HFFc6 (cell line): ENCODE data around the gene MIB1. TPM values are rescaled to one million over a fixed set of nuclear protein-coding genes. Genes with fewer than 3 reads are reported as not detected.
"Not testable (repeated sequence)": the region's sequence is repeated elsewhere in the genome, so short reads cannot be mapped to it uniquely, and the experiment has no call there.

Experiments
- DNase-seq: peaks from one replicate; pipeline ENCODE4 v3.0.0-alpha.2; 2018
- H3K27ac Mint-ChIP-seq: 2 replicates; pipeline ENCODE4 v1.8.0; 2020; ENCODE audit warnings: mild to moderate bottlenecking, mixed read lengths
- H3K27me3 Mint-ChIP-seq: 2 replicates; pipeline ENCODE4 v1.8.0; 2021; ENCODE audit warnings: mild to moderate bottlenecking, moderate library complexity, mixed read lengths; ENCODE audit not compliant: insufficient read depth
- H3K36me3 Mint-ChIP-seq: 2 replicates; pipeline ENCODE4 v1.8.0; 2021; ENCODE audit warnings: low read depth, mixed read lengths
- H3K4me1 Mint-ChIP-seq: 2 replicates; pipeline ENCODE4 v1.8.0; 2020; ENCODE audit warnings: low read depth, mixed read lengths
- H3K4me3 Mint-ChIP-seq: 2 replicates; pipeline ENCODE4 v1.8.0; 2020; ENCODE audit warnings: mild to moderate bottlenecking, moderate library complexity, mixed read lengths
- H3K9me3 Mint-ChIP-seq: 2 replicates; pipeline ENCODE4 v1.8.0; 2020; ENCODE audit warnings: mild to moderate bottlenecking, mixed read lengths
- total RNA-seq, 6 experiments: library from RNA; stranded (reverse); fragmentation: NEBNext Ultra II Directional; extraction: Animal tissue kit (Norgen Biotek cat#: 25700); gene quantifications; 2 replicates in 1 of 6; 3 replicates in 5 of 6; pipeline ENCODE4 v1.2.3, GENCODE V29; 2021
- TF ChIP-seq, protein P1 (sequence below): fragments of 200-600 bp; sonication (generic); IDR thresholded peaks from 2 replicates; pipeline ENCODE4 v1.5.0; 2021; ENCODE audit warnings: antibody characterized with exemption, mild to moderate bottlenecking

MIB1 gene
- total RNA-seq, 6 experiments from 2014 or later, result 29.5 to 31.5 (median 30.5) TPM

- Mint-ChIP-seq H3K4me3 (no peak overlapping the region), H3K27ac (no peak overlapping the region), H3K27me3 (no peaks in the 10 kb centered on the region), H3K4me1 (no peaks in the 10 kb centered on the region; the same call in 1 of the 2 replicates), H3K36me3 (peaks cover 16% of the 10 kb centered on the region), H3K9me3 (no peaks in the 10 kb centered on the region)
- TF ChIP-seq, protein P1, sequence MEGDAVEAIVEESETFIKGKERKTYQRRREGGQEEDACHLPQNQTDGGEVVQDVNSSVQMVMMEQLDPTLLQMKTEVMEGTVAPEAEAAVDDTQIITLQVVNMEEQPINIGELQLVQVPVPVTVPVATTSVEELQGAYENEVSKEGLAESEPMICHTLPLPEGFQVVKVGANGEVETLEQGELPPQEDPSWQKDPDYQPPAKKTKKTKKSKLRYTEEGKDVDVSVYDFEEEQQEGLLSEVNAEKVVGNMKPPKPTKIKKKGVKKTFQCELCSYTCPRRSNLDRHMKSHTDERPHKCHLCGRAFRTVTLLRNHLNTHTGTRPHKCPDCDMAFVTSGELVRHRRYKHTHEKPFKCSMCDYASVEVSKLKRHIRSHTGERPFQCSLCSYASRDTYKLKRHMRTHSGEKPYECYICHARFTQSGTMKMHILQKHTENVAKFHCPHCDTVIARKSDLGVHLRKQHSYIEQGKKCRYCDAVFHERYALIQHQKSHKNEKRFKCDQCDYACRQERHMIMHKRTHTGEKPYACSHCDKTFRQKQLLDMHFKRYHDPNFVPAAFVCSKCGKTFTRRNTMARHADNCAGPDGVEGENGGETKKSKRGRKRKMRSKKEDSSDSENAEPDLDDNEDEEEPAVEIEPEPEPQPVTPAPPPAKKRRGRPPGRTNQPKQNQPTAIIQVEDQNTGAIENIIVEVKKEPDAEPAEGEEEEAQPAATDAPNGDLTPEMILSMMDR, result no peak
- no peak for DNase-seq
Observed at GRCh38 chr18:21777814-21778213, 37.2 kb downstream of the MIB1 start.

GRCh38 chr18:21786526-21786925 lies 45.9 kb downstream of the MIB1 start:
- H3K4me3 Mint-ChIP-seq, result no peak overlapping the region
- H3K27me3 Mint-ChIP-seq, result no peaks in the 10 kb centered on the region
- DNase-seq, result no peak
- H3K27ac Mint-ChIP-seq, result no peak overlapping the region
- peaks cover 35% of the 10 kb centered on the region for H3K36me3 Mint-ChIP-seq
- TF ChIP-seq, protein P1, result no peak
- no peaks in the 10 kb centered on the region; the same call in 1 of the 2 replicates for H3K4me1 Mint-ChIP-seq
- H3K9me3 Mint-ChIP-seq, result peaks cover 5% of the 10 kb centered on the region

- H3K27me3 Mint-ChIP-seq, H3K36me3 Mint-ChIP-seq, DNase-seq, H3K27ac Mint-ChIP-seq, H3K9me3 Mint-ChIP-seq, H3K4me1 Mint-ChIP-seq, H3K4me3 Mint-ChIP-seq: not testable (repeated sequence)
Observed at GRCh38 chr18:21796089-21796488, 55.5 kb downstream of the MIB1 start.

GRCh38 chr18:21798126-21798525 lies 57.5 kb downstream of the MIB1 start:
- H3K27ac Mint-ChIP-seq, result no peak overlapping the region
- no peaks in the 10 kb centered on the region; the same call in 1 of the 2 replicates for H3K27me3 Mint-ChIP-seq
- DNase-seq, result no peak
- H3K4me1 Mint-ChIP-seq, result peaks cover 24% of the 10 kb centered on the region
- H3K36me3 Mint-ChIP-seq, result peaks cover 15% of the 10 kb centered on the region
- TF ChIP-seq, protein P1, result no peak
- H3K9me3 Mint-ChIP-seq, result no peaks in the 10 kb centered on the region
- no peak overlapping the region for H3K4me3 Mint-ChIP-seq

DNA sequence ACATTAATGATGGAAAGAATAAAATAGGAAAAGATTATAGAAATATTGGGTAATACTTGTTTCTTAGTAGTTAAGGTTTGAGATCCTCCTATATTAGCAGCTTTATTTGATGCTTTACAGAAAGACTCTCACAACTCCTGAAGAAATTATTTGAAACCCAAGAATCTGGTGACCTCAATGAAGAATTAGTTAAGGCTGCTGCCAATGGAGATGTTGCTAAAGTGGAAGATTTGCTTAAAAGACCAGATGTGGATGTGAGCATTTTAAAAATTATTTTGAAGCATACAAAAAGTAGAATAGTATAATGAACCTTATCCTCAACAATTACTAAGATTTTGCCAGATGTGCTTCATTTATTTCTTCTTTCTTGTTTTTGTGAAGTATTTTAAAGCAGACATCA lies 59.1 kb downstream of the MIB1 start:
- H3K4me3 Mint-ChIP-seq, result no peak overlapping the region
- H3K36me3 Mint-ChIP-seq, result peaks cover 23% of the 10 kb centered on the region
- H3K4me1 Mint-ChIP-seq, result peaks cover 24% of the 10 kb centered on the region
- no peaks in the 10 kb centered on the region for H3K27me3 Mint-ChIP-seq
- H3K27ac Mint-ChIP-seq, result no peak overlapping the region; the same call in 1 of the 2 replicates
- no peak for DNase-seq
- no peaks in the 10 kb centered on the region for H3K9me3 Mint-ChIP-seq
- TF ChIP-seq, protein P1, result no peak

- Mint-ChIP-seq H3K4me3 (no peak overlapping the region), H3K4me1 (peaks cover 21% of the 10 kb centered on the region), H3K27me3 (no peaks in the 10 kb centered on the region), H3K36me3 (peaks cover 26% of the 10 kb centered on the region), H3K27ac (no peak overlapping the region), H3K9me3 (no peaks in the 10 kb centered on the region)
- TF ChIP-seq, protein P1, result no peak
- DNase-seq, result no peak
Observed at GRCh38 chr18:21803495-21803894, 62.9 kb downstream of the MIB1 start.
